ENCODE results near the gene TMEM97.

Gene TMEM97

GRCh38 chr17:28280826-28281225 lies 38.2 kb upstream of the TMEM97 start (continued):
- TF ChIP-seq, protein P1, sequence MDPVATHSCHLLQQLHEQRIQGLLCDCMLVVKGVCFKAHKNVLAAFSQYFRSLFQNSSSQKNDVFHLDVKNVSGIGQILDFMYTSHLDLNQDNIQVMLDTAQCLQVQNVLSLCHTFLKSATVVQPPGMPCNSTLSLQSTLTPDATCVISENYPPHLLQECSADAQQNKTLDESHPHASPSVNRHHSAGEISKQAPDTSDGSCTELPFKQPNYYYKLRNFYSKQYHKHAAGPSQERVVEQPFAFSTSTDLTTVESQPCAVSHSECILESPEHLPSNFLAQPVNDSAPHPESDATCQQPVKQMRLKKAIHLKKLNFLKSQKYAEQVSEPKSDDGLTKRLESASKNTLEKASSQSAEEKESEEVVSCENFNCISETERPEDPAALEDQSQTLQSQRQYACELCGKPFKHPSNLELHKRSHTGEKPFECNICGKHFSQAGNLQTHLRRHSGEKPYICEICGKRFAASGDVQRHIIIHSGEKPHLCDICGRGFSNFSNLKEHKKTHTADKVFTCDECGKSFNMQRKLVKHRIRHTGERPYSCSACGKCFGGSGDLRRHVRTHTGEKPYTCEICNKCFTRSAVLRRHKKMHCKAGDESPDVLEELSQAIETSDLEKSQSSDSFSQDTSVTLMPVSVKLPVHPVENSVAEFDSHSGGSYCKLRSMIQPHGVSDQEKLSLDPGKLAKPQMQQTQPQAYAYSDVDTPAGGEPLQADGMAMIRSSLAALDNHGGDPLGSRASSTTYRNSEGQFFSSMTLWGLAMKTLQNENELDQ (tag by site-specific recombination; IDR thresholded peaks at IDR 0.05; ENCODE audit: low read depth): no peak
- TF ChIP-seq, protein P2, sequence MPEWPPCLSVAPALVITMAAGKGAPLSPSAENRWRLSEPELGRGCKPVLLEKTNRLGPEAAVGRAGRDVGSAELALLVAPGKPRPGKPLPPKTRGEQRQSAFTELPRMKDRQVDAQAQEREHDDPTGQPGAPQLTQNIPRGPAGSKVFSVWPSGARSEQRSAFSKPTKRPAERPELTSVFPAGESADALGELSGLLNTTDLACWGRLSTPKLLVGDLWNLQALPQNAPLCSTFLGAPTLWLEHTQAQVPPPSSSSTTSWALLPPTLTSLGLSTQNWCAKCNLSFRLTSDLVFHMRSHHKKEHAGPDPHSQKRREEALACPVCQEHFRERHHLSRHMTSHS (tag by site-specific recombination; IDR thresholded peaks at IDR 0.05): no peak
- TF ChIP-seq PRDM4 (tag by site-specific recombination; IDR thresholded peaks at IDR 0.05) (no peak), ZNF621 (tag by site-specific recombination; IDR thresholded peaks at IDR 0.05) (no peak), GLIS1 (tag by site-specific recombination; IDR thresholded peaks at IDR 0.05) (no peak)

- Histone ChIP-seq H3K4me1 (ENCODE audit: control insufficient read depth, insufficient read depth, low read length) (peaks cover 10% of the 10 kb centered on the region), H3K4me3 (ENCODE audit: low read depth, low read length) (no peak overlapping the region), H3K36me3 (ENCODE audit: control insufficient read depth in 2 of 2, insufficient read depth in 1 of 2, low read length in 2 of 2) (no peaks in the 10 kb centered on the region), H3K9me3 (ENCODE audit: control insufficient read depth, insufficient read depth, low read depth, low read length) (no peaks in the 10 kb centered on the region), H3K27ac (ENCODE audit: extremely low read depth, low read depth, low read length) (peak overlapping the region; percentile 66)
- ChIA-PET CTCF (no interaction called here), POLR2A (no interaction called here)
- TF ChIP-seq HOXA7 (CRISPR knock-in tag; IDR thresholded peaks at IDR 0.05; ENCODE audit: borderline replicate concordance) (no peak), ZNF558 (tag by site-specific recombination; IDR thresholded peaks at IDR 0.05) (peak; percentile 68; the same call in 1 of the 2 replicates), ZEB2 (tag by site-specific recombination; IDR thresholded peaks at IDR 0.05) (peak; percentile 70; the same call in 1 of the 2 replicates), ZBTB8A (tag by site-specific recombination; IDR thresholded peaks at IDR 0.05) (peak; percentile 72), ZBTB21 (tag by site-specific recombination; IDR thresholded peaks at IDR 0.05) (peak; percentile 36; the same call in 1 of the 2 replicates), ZNF529 (tag by site-specific recombination; IDR thresholded peaks at IDR 0.05; ENCODE audit: insufficient replicate concordance) (no peak), ZFP3 (tag by site-specific recombination; IDR thresholded peaks at IDR 0.05; ENCODE audit: low read depth) (no peak), ZNF776 (tag by site-specific recombination; IDR thresholded peaks at IDR 0.05; ENCODE audit: borderline replicate concordance) (no peak), ZNF335 (tag by site-specific recombination; conservative IDR thresholded peaks at IDR 0.05) (peak; percentile 91), TRIM28 (IDR thresholded peaks at IDR 0.05; ENCODE audit: borderline replicate concordance, low read length) (peak; percentile 87), ZNF155 (tag by site-specific recombination; IDR thresholded peaks at IDR 0.05) (no peak), KLF17 (tag by site-specific recombination; IDR thresholded peaks at IDR 0.05) (no peak), ZNF37A (tag by site-specific recombination; IDR thresholded peaks at IDR 0.05) (no peak), ZNF571 (tag by site-specific recombination; IDR thresholded peaks at IDR 0.05) (no peak), ZNF768 (tag by site-specific recombination; IDR thresholded peaks at IDR 0.05) (no peak), SP2 (tag by site-specific recombination; IDR thresholded peaks at IDR 0.05) (no peak), HOXC10 (CRISPR knock-in tag; IDR thresholded peaks at IDR 0.05) (no peak), ZNF560 (tag by site-specific recombination; IDR thresholded peaks at IDR 0.05; ENCODE audit: borderline replicate concordance) (no peak), ZBTB1 (tag by site-specific recombination; IDR thresholded peaks at IDR 0.05) (no peak), ZNF660 (tag by site-specific recombination; IDR thresholded peaks at IDR 0.05) (peak; percentile 90)
- TF ChIP-seq, protein P3, sequence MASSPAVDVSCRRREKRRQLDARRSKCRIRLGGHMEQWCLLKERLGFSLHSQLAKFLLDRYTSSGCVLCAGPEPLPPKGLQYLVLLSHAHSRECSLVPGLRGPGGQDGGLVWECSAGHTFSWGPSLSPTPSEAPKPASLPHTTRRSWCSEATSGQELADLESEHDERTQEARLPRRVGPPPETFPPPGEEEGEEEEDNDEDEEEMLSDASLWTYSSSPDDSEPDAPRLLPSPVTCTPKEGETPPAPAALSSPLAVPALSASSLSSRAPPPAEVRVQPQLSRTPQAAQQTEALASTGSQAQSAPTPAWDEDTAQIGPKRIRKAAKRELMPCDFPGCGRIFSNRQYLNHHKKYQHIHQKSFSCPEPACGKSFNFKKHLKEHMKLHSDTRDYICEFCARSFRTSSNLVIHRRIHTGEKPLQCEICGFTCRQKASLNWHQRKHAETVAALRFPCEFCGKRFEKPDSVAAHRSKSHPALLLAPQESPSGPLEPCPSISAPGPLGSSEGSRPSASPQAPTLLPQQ (tag by site-specific recombination; IDR thresholded peaks at IDR 0.05): peak; percentile 51
- TF ChIP-seq, protein P4, sequence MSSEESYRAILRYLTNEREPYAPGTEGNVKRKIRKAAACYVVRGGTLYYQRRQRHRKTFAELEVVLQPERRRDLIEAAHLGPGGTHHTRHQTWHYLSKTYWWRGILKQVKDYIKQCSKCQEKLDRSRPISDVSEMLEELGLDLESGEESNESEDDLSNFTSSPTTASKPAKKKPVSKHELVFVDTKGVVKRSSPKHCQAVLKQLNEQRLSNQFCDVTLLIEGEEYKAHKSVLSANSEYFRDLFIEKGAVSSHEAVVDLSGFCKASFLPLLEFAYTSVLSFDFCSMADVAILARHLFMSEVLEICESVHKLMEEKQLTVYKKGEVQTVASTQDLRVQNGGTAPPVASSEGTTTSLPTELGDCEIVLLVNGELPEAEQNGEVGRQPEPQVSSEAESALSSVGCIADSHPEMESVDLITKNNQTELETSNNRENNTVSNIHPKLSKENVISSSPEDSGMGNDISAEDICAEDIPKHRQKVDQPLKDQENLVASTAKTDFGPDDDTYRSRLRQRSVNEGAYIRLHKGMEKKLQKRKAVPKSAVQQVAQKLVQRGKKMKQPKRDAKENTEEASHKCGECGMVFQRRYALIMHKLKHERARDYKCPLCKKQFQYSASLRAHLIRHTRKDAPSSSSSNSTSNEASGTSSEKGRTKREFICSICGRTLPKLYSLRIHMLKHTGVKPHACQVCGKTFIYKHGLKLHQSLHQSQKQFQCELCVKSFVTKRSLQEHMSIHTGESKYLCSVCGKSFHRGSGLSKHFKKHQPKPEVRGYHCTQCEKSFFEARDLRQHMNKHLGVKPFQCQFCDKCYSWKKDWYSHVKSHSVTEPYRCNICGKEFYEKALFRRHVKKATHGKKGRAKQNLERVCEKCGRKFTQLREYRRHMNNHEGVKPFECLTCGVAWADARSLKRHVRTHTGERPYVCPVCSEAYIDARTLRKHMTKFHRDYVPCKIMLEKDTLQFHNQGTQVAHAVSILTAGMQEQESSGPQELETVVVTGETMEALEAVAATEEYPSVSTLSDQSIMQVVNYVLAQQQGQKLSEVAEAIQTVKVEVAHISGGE (tag by site-specific recombination; conservative IDR thresholded peaks at IDR 0.05; ENCODE audit: low read depth): no peak
Measured at GRCh38 chr17:28282596-28282995, 36.4 kb upstream of the TMEM97 start.
